ENCODE measurements around the gene CACNA1I. TPM values are rescaled to one million over a fixed set of nuclear protein-coding genes. Genes with fewer than 3 reads are reported as not detected.

CACNA1I gene
- total RNA-seq, 1 experiment from 2014 or later: 0.15 TPM

- TF ChIP-seq SRF (IDR thresholded peaks at IDR 0.05; ENCODE audit: low read depth): no peak
- no peak for TF ChIP-seq CTCF (IDR thresholded peaks at IDR 0.05 in 2 of 3, conservative IDR thresholded peaks at IDR 0.05 in 1 of 3; ENCODE audit: borderline replicate concordance in 1 of 3, insufficient read depth in 1 of 3, low read depth in 2 of 3, low read length in 2 of 3)
- TF ChIP-seq TCF7L2 (IDR thresholded peaks at IDR 0.05; ENCODE audit: borderline replicate concordance, extremely low read depth, insufficient read depth, insufficient read length): no peak
- TF ChIP-seq POLR2A (IDR thresholded peaks at IDR 0.05; ENCODE audit: borderline replicate concordance, extremely low read depth, insufficient read depth, insufficient read length): no peak
- no peak for TF ChIP-seq FOSL1 (IDR thresholded peaks at IDR 0.05; ENCODE audit: low read depth)
Measured at GRCh38 chr22:39603345-39603744, 32.8 kb downstream of the CACNA1I start (continued).

GRCh38 chr22:39610246-39610645 lies 39.7 kb downstream of the CACNA1I start:
- CTCF ChIA-PET: no interaction called here
- RAD21 ChIA-PET (ENCODE audit: low non-redundant PET in 1 of 2, low total read pairs in 2 of 2, uncharacterized antibody in 2 of 2, unreplicated experiment in 2 of 2): no interaction called here
- ATAC-seq (no peak), DNase-seq (ENCODE audit: low read depth, low spot score) (no peak)
- no peak overlapping the region for H3K27ac ChIP-seq (ENCODE audit: low read depth, low read length)
- H3K79me2 ChIP-seq (ENCODE audit: insufficient read depth, low read length): no peaks in the 10 kb centered on the region
- H3K27me3 ChIP-seq (ENCODE audit: insufficient read depth, low read length): peaks cover 11% of the 10 kb centered on the region; the same call in 1 of the 2 replicates
- H3K4me2 ChIP-seq (ENCODE audit: low read length): no peak overlapping the region
- POLR2A ChIA-PET: no interaction called here
- no TSS peak for BruUV-seq (replicated peaks)
- H4K20me1 ChIP-seq (ENCODE audit: insufficient read depth): no peaks in the 10 kb centered on the region
- TF ChIP-seq, protein P1, sequence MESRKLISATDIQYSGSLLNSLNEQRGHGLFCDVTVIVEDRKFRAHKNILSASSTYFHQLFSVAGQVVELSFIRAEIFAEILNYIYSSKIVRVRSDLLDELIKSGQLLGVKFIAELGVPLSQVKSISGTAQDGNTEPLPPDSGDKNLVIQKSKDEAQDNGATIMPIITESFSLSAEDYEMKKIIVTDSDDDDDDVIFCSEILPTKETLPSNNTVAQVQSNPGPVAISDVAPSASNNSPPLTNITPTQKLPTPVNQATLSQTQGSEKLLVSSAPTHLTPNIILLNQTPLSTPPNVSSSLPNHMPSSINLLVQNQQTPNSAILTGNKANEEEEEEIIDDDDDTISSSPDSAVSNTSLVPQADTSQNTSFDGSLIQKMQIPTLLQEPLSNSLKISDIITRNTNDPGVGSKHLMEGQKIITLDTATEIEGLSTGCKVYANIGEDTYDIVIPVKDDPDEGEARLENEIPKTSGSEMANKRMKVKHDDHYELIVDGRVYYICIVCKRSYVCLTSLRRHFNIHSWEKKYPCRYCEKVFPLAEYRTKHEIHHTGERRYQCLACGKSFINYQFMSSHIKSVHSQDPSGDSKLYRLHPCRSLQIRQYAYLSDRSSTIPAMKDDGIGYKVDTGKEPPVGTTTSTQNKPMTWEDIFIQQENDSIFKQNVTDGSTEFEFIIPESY (IDR thresholded peaks at IDR 0.05; ENCODE audit: extremely low read depth, insufficient replicate concordance, low read length): no peak
- no peak for TF ChIP-seq SP1 (IDR thresholded peaks at IDR 0.05; ENCODE audit: low read depth)
- TF ChIP-seq TCF7L2 (IDR thresholded peaks at IDR 0.05; ENCODE audit: borderline replicate concordance, extremely low read depth, insufficient read depth, insufficient read length): no peak
- no peak for TF ChIP-seq YY1 (IDR thresholded peaks at IDR 0.05; ENCODE audit: extremely low read depth, insufficient replicate concordance, low read depth, low read length)
- TF ChIP-seq JUND (IDR thresholded peaks at IDR 0.05): no peak
- TF ChIP-seq, protein P2, sequence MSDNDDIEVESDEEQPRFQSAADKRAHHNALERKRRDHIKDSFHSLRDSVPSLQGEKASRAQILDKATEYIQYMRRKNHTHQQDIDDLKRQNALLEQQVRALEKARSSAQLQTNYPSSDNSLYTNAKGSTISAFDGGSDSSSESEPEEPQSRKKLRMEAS (IDR thresholded peaks at IDR 0.05): no peak
- no peak for TF ChIP-seq EGR1 (IDR thresholded peaks at IDR 0.05; ENCODE audit: low read depth)
- TF ChIP-seq, protein P3, sequence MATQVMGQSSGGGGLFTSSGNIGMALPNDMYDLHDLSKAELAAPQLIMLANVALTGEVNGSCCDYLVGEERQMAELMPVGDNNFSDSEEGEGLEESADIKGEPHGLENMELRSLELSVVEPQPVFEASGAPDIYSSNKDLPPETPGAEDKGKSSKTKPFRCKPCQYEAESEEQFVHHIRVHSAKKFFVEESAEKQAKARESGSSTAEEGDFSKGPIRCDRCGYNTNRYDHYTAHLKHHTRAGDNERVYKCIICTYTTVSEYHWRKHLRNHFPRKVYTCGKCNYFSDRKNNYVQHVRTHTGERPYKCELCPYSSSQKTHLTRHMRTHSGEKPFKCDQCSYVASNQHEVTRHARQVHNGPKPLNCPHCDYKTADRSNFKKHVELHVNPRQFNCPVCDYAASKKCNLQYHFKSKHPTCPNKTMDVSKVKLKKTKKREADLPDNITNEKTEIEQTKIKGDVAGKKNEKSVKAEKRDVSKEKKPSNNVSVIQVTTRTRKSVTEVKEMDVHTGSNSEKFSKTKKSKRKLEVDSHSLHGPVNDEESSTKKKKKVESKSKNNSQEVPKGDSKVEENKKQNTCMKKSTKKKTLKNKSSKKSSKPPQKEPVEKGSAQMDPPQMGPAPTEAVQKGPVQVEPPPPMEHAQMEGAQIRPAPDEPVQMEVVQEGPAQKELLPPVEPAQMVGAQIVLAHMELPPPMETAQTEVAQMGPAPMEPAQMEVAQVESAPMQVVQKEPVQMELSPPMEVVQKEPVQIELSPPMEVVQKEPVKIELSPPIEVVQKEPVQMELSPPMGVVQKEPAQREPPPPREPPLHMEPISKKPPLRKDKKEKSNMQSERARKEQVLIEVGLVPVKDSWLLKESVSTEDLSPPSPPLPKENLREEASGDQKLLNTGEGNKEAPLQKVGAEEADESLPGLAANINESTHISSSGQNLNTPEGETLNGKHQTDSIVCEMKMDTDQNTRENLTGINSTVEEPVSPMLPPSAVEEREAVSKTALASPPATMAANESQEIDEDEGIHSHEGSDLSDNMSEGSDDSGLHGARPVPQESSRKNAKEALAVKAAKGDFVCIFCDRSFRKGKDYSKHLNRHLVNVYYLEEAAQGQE (IDR thresholded peaks at IDR 0.05; ENCODE audit: low read depth): no peak
- TF ChIP-seq POLR2AphosphoS5 (IDR thresholded peaks at IDR 0.05; ENCODE audit: low read depth, low read length): no peak
- TF ChIP-seq EZH2phosphoT487 (IDR thresholded peaks at IDR 0.05; ENCODE audit: borderline replicate concordance): no peak
- TF ChIP-seq SRF (IDR thresholded peaks at IDR 0.05; ENCODE audit: low read depth): no peak
- no peak for TF ChIP-seq CEBPB (IDR thresholded peaks at IDR 0.05; ENCODE audit: low read depth)
- TF ChIP-seq ELF1 (IDR thresholded peaks at IDR 0.05; ENCODE audit: borderline replicate concordance, low read depth): no peak
- no peak for TF ChIP-seq FOSL1 (IDR thresholded peaks at IDR 0.05; ENCODE audit: low read depth)
- no peak for TF ChIP-seq RAD21 (IDR thresholded peaks at IDR 0.05; ENCODE audit: low read depth)
- no peak overlapping the region for H2AFZ ChIP-seq (ENCODE audit: low read depth, low read length, poor library complexity, severe bottlenecking)
- H3K9me3 ChIP-seq (ENCODE audit: control insufficient read depth in 1 of 2, insufficient read depth in 1 of 2, low read depth in 1 of 2, low read length in 2 of 2): no peaks in the 10 kb centered on the region; a peak in 1 of 4 replicates
- H3K36me3 ChIP-seq (ENCODE audit: control insufficient read depth in 1 of 2, insufficient read depth in 2 of 2, low read length in 2 of 2): no peaks in the 10 kb centered on the region
- no peak overlapping the region for H3K4me3 ChIP-seq (replicated peaks in 1 of 2; ENCODE audit: low read depth in 1 of 2, low read length in 2 of 2)
- H3K4me1 ChIP-seq (ENCODE audit: control insufficient read depth in 1 of 2, insufficient read depth in 2 of 2, low read length in 2 of 2): peaks cover 12 to 17% of the 10 kb centered on the region in 2 experiments; a peak in 3 of 4 replicates
- intact Hi-C loops (cut with micrococcal nuclease): no loop called here
- no peaks in the 10 kb centered on the region for H3K9me2 ChIP-seq (ENCODE audit: insufficient read depth)
- H3K9ac ChIP-seq (ENCODE audit: low read length): no peak overlapping the region
